MM.1S (cell line): Measurements from ENCODE around the gene RAB11FIP5.

Experiments used
- DNase-seq: peaks from one replicate; pipeline ENCODE4 v3.0.0-alpha.2; 2015
- H2AFZ ChIP-seq: fragments of 300-600 bp; sonication (generic); 2 replicates; pipeline ENCODE4 v1.6.0; 2016; ENCODE audit warnings: antibody characterized with exemption, low read length
- H3F3A ChIP-seq: fragments of 300-600 bp; sonication (generic); 2 replicates; pipeline ENCODE4 v1.6.1; 2016; ENCODE audit warnings: mild to moderate bottlenecking, antibody characterized with exemption, low read length, moderate library complexity, mixed read lengths; ENCODE audit not compliant: insufficient read depth
- H3K27ac ChIP-seq: fragments of 300-600 bp; sonication (generic); 2 replicates; pipeline ENCODE4 v1.5.1; 2016; ENCODE audit warnings: mild to moderate bottlenecking, low read length
- H3K27me3 ChIP-seq: fragments of 300-600 bp; sonication (generic); replicated peaks from 2 replicates; pipeline ENCODE4 v1.6.0; 2016; ENCODE audit warnings: low read length; ENCODE audit not compliant: insufficient read depth
- H3K36me3 ChIP-seq: fragments of 300-600 bp; sonication (generic); replicated peaks from 2 replicates; pipeline ENCODE4 v1.6.1; 2016; ENCODE audit warnings: mild to moderate bottlenecking, low read length, mixed read lengths; ENCODE audit not compliant: insufficient read depth
- H3K4me1 ChIP-seq: fragments of 300-600 bp; sonication (generic); 2 replicates; pipeline ENCODE4 v1.6.1; 2016; ENCODE audit warnings: low read length, mixed read lengths
- H3K4me2 ChIP-seq: fragments of 300-600 bp; sonication (generic); 2 replicates; pipeline ENCODE4 v1.6.0; 2016; ENCODE audit warnings: low read depth, low read length
- H3K4me3 ChIP-seq: fragments of 300-600 bp; sonication (generic); 2 replicates; pipeline ENCODE4 v1.5.1; 2016; ENCODE audit warnings: low read length, mixed read lengths
- H3K79me2 ChIP-seq: fragments of 300-600 bp; sonication (generic); 2 replicates; pipeline ENCODE4 v1.6.1; 2016; ENCODE audit warnings: mixed run types, low read length, mixed read lengths
- H3K9ac ChIP-seq: fragments of 300-600 bp; sonication (generic); 2 replicates; pipeline ENCODE4 v1.6.1; 2016; ENCODE audit warnings: low read length, mixed read lengths
- H3K9me2 ChIP-seq: fragments of 300-600 bp; sonication (generic); replicated peaks from 2 replicates; pipeline ENCODE4 v1.6.1; 2016; ENCODE audit warnings: mild to moderate bottlenecking, low read length, mixed read lengths; ENCODE audit not compliant: insufficient read depth
- H3K9me3 ChIP-seq: fragments of 300-600 bp; sonication (generic); replicated peaks from 2 replicates; pipeline ENCODE4 v1.6.1; 2016; ENCODE audit warnings: mild to moderate bottlenecking, low read length, mixed read lengths; ENCODE audit not compliant: insufficient read depth
- H4K20me1 ChIP-seq: fragments of 300-600 bp; sonication (generic); 2 replicates; pipeline ENCODE4 v1.6.1; 2016; ENCODE audit warnings: mild to moderate bottlenecking, low read length, moderate library complexity, mixed read lengths; ENCODE audit not compliant: insufficient read depth
- CTCF ChIP-seq: fragments of 300-600 bp; sonication (generic); IDR thresholded peaks from 2 replicates; pipeline ENCODE4 v1.5.1; 2016; ENCODE audit warnings: antibody characterized with exemption, low read length, mixed read lengths
- EZH2 ChIP-seq: fragments of 300-600 bp; sonication (generic); optimal IDR thresholded peaks from 2 replicates; pipeline ENCODE3; 2017; ENCODE audit warnings: low read depth, mild to moderate bottlenecking, antibody characterized with exemption, low read length, mixed read lengths
- EZH2phosphoT487 ChIP-seq: fragments of 300-600 bp; sonication (generic); IDR thresholded peaks from 2 replicates; pipeline ENCODE4 v1.6.1; 2018; ENCODE audit warnings: antibody characterized with exemption, low read length

RAB11FIP5 gene

GRCh38 chr2:73081181-73081671 lies 31.5 kb downstream of the RAB11FIP5 start:
- Histone ChIP-seq H3K9me3 (no peaks in the 10 kb centered on the region), H3K36me3 (no peaks in the 10 kb centered on the region), H3K9me2 (no peaks in the 10 kb centered on the region), H3K9ac (no peak overlapping the region), H3K27me3 (no peaks in the 10 kb centered on the region), H3K79me2 (0 out of 2 replicates have a peak, but pooled peaks cover 3% of the 10 kb centered on the region), H2AFZ (no peak overlapping the region), H3F3A (no peaks in the 10 kb centered on the region), H3K4me3 (no peak overlapping the region), H3K27ac (no peak overlapping the region), H3K4me1 (no peaks in the 10 kb centered on the region), H4K20me1 (no peaks in the 10 kb centered on the region; the same call in 1 of the 2 replicates), H3K4me2 (no peak overlapping the region)
- no peak for TF ChIP-seq EZH2phosphoT487
- TF ChIP-seq CTCF: no peak
- TF ChIP-seq EZH2: no peak
- no peak for DNase-seq

- Histone ChIP-seq H2AFZ (no peak overlapping the region), H3K4me2 (no peak overlapping the region), H3K79me2 (0 out of 2 replicates have a peak, but pooled peaks cover 3% of the 10 kb centered on the region), H3K4me1 (no peaks in the 10 kb centered on the region), H4K20me1 (no peaks in the 10 kb centered on the region; the same call in 1 of the 2 replicates), H3F3A (no peaks in the 10 kb centered on the region), H3K36me3 (no peaks in the 10 kb centered on the region), H3K9me2 (no peaks in the 10 kb centered on the region), H3K4me3 (no peak overlapping the region), H3K9me3 (no peaks in the 10 kb centered on the region), H3K27ac (no peak overlapping the region), H3K9ac (no peak overlapping the region), H3K27me3 (no peaks in the 10 kb centered on the region)
- TF ChIP-seq EZH2phosphoT487 (no peak), CTCF (no peak), EZH2 (no peak)
- no peak for DNase-seq
Observed at GRCh38 chr2:73080321-73081131, 32.2 kb downstream of the RAB11FIP5 start.

GRCh38 chr2:73079636-73080035 lies 33.1 kb downstream of the RAB11FIP5 start:
- Histone ChIP-seq H3K27ac (no peak overlapping the region), H4K20me1 (no peaks in the 10 kb centered on the region), H3K79me2 (no peaks in the 10 kb centered on the region), H3K4me3 (no peak overlapping the region), H3K4me1 (no peaks in the 10 kb centered on the region), H3K9me2 (no peaks in the 10 kb centered on the region), H2AFZ (no peak overlapping the region), H3K27me3 (no peaks in the 10 kb centered on the region), H3K36me3 (no peaks in the 10 kb centered on the region), H3K9me3 (no peaks in the 10 kb centered on the region), H3K9ac (no peak overlapping the region), H3F3A (no peaks in the 10 kb centered on the region), H3K4me2 (no peak overlapping the region)
- TF ChIP-seq EZH2: no peak
- no peak for DNase-seq
